ENCODE data around the gene STX18. TPM values are rescaled to one million over a fixed set of nuclear protein-coding genes. Genes with fewer than 3 reads are reported as not detected.

Gene STX18
- total and polyA plus RNA-seq, 10 of the 15 experiments (the other 5 are each of a cell fraction or from before 2014, with no cell fraction given), result 8.2 to 46.6 (median 31.1) TPM

- in situ Hi-C loops (cut with MboI), result no loop called here
- ChIA-PET CTCF (no interaction called here), POLR2A (no interaction called here), SMC1A (ENCODE audit: uncharacterized antibody, unreplicated experiment) (no interaction called here), RAD21 (ENCODE audit: unreplicated experiment) (no interaction called here)
- ATAC-seq, result no peak
- Histone ChIP-seq H3K4me1 (ENCODE audit: control insufficient read depth, insufficient read depth, low read length) (peaks cover 9% of the 10 kb centered on the region), H4K20me1 (ENCODE audit: control insufficient read depth, insufficient read depth) (no peaks in the 10 kb centered on the region), H2AFZ (ENCODE audit: control insufficient read depth, low read depth, low read length) (no peak overlapping the region), H3K9me3 (replicated peaks; ENCODE audit: control insufficient read depth, insufficient read depth, low read length) (no peaks in the 10 kb centered on the region), H3K27me3 (replicated peaks in 1 of 2; ENCODE audit: control insufficient read depth in 2 of 2, insufficient read depth in 2 of 2, low read length in 1 of 2) (no peaks in the 10 kb centered on the region), H3K27ac (ENCODE audit: control insufficient read depth, insufficient read depth) (no peak overlapping the region), H3K4me2 (ENCODE audit: control insufficient read depth, insufficient read depth) (no peak overlapping the region), H3K4me3 (no peak overlapping the region), H3K9ac (ENCODE audit: control insufficient read depth, insufficient read depth, low read length) (no peak overlapping the region), H3K36me3 (ENCODE audit: control insufficient read depth in 2 of 2, insufficient read depth in 2 of 2, low read length in 1 of 2) (no peaks in the 10 kb centered on the region; a peak in 1 of 4 replicates), H3K79me2 (ENCODE audit: control insufficient read depth, insufficient read depth, low read length) (no peaks in the 10 kb centered on the region)
- BruUV-seq (replicated peaks), result no TSS peak
- intact Hi-C loops (cut with micrococcal nuclease; ENCODE audit: unreplicated experiment), result no loop called here
- no peak for TF ChIP-seq TBL1XR1 (IDR thresholded peaks at IDR 0.05; ENCODE audit: low read depth, low read length)
- no peak for DNase-seq (ENCODE audit: low read depth, low spot score)
- WGBS (ENCODE audit: insufficient coverage, insufficient replicate concordance, low lambda C conversion rate, missing lambda C conversion rate), result 94% methylated on average over 2 of the region's 2 CpGs
- no peak for FAIRE-seq
Observed at GRCh38 chr4:4443821-4444220, 98.0 kb downstream of the STX18 start.

GRCh38 chr4:4440333-4441061 lies 101.4 kb downstream of the STX18 start:
- DNase-seq (ENCODE audit: low read depth, low spot score) (peak; percentile 52), ATAC-seq (peak; percentile 58), FAIRE-seq (no peak)
- in situ Hi-C loops (cut with MboI) (no loop called here), intact Hi-C loops (cut with micrococcal nuclease; ENCODE audit: unreplicated experiment) (no loop called here)
- Histone ChIP-seq H3K4me3 (no peak overlapping the region), H3K4me2 (ENCODE audit: control insufficient read depth, insufficient read depth) (no peak overlapping the region; the same call in 1 of the 2 replicates), H2AFZ (ENCODE audit: control insufficient read depth, low read depth, low read length) (no peak overlapping the region), H3K9me3 (replicated peaks; ENCODE audit: control insufficient read depth, insufficient read depth, low read length) (no peaks in the 10 kb centered on the region), H3K4me1 (ENCODE audit: control insufficient read depth, insufficient read depth, low read length) (peaks cover 9% of the 10 kb centered on the region), H4K20me1 (ENCODE audit: control insufficient read depth, insufficient read depth) (no peaks in the 10 kb centered on the region), H3K79me2 (ENCODE audit: control insufficient read depth, insufficient read depth, low read length) (no peaks in the 10 kb centered on the region), H3K9ac (ENCODE audit: control insufficient read depth, insufficient read depth, low read length) (0 out of 2 replicates have a peak overlapping the region, but pooled peaks have one; percentile 29), H3K36me3 (ENCODE audit: control insufficient read depth in 2 of 2, insufficient read depth in 2 of 2, low read length in 1 of 2) (peaks cover 2 to 7% of the 10 kb centered on the region in 2 experiments; a peak in 3 of 4 replicates), H3K27ac (ENCODE audit: control insufficient read depth, insufficient read depth) (peak overlapping the region; percentile 27), H3K27me3 (replicated peaks in 1 of 2; ENCODE audit: control insufficient read depth in 2 of 2, insufficient read depth in 2 of 2, low read length in 1 of 2) (no peaks in the 10 kb centered on the region)
- ChIA-PET CTCF (interaction anchor here (0.8 to 1.1 kb wide), 2 partner anchors 9 to 10 kb away, joined by 3 read pairs; no protein-coding TSS in a partner anchor), POLR2A (no interaction called here), RAD21 (ENCODE audit: unreplicated experiment) (no interaction called here), SMC1A (ENCODE audit: uncharacterized antibody, unreplicated experiment) (interaction anchor here (0.9 to 1.7 kb wide), 5 partner anchors 10 to 321 kb away, joined by 3 to 13 read pairs (median 5); no protein-coding TSS in a partner anchor)
- 0% methylated on average over 2 of the region's 2 CpGs for WGBS (ENCODE audit: insufficient coverage, insufficient replicate concordance, low lambda C conversion rate, missing lambda C conversion rate)
- BruUV-seq (replicated peaks), result no TSS peak
- TF ChIP-seq, protein P1, sequence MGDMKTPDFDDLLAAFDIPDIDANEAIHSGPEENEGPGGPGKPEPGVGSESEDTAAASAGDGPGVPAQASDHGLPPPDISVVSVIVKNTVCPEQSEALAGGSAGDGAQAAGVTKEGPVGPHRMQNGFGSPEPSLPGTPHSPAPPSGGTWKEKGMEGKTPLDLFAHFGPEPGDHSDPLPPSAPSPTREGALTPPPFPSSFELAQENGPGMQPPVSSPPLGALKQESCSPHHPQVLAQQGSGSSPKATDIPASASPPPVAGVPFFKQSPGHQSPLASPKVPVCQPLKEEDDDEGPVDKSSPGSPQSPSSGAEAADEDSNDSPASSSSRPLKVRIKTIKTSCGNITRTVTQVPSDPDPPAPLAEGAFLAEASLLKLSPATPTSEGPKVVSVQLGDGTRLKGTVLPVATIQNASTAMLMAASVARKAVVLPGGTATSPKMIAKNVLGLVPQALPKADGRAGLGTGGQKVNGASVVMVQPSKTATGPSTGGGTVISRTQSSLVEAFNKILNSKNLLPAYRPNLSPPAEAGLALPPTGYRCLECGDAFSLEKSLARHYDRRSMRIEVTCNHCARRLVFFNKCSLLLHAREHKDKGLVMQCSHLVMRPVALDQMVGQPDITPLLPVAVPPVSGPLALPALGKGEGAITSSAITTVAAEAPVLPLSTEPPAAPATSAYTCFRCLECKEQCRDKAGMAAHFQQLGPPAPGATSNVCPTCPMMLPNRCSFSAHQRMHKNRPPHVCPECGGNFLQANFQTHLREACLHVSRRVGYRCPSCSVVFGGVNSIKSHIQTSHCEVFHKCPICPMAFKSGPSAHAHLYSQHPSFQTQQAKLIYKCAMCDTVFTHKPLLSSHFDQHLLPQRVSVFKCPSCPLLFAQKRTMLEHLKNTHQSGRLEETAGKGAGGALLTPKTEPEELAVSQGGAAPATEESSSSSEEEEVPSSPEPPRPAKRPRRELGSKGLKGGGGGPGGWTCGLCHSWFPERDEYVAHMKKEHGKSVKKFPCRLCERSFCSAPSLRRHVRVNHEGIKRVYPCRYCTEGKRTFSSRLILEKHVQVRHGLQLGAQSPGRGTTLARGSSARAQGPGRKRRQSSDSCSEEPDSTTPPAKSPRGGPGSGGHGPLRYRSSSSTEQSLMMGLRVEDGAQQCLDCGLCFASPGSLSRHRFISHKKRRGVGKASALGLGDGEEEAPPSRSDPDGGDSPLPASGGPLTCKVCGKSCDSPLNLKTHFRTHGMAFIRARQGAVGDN (IDR thresholded peaks at IDR 0.05), result 0 out of 2 replicates have a peak, but pooled peaks have one; percentile 20
- TF ChIP-seq IRF4 (IDR thresholded peaks at IDR 0.05; ENCODE audit: low read depth, low read length), result peak; percentile 91
- peak; percentile 63; the same call in 1 of the 2 replicates for TF ChIP-seq ATF2 (IDR thresholded peaks at IDR 0.05; ENCODE audit: low read length)
- no peak for TF ChIP-seq SRF (IDR thresholded peaks at IDR 0.05; ENCODE audit: low read depth in 2 of 2, low read length in 2 of 2)
- 0 out of 4 replicates have a peak, but pooled peaks of 1 of the 2 experiments have one; percentile 7 for TF ChIP-seq IKZF2 (IDR thresholded peaks at IDR 0.05)
- TF ChIP-seq RUNX3 (IDR thresholded peaks at IDR 0.05; ENCODE audit: low read length), result peak; percentile 85
- TF ChIP-seq MEF2A (IDR thresholded peaks at IDR 0.05; ENCODE audit: insufficient read depth, low read depth, low read length), result no peak
- 0 out of 2 replicates have a peak, but pooled peaks have one; percentile 46 for TF ChIP-seq EED (IDR thresholded peaks at IDR 0.05; ENCODE audit: low read depth)
- TF ChIP-seq WRNIP1 (IDR thresholded peaks at IDR 0.05; ENCODE audit: borderline replicate concordance, low read depth, low read length), result no peak
- TF ChIP-seq NFIC (IDR thresholded peaks at IDR 0.05; ENCODE audit: low read depth, low read length), result peak; percentile 58
- TF ChIP-seq JUNB (IDR thresholded peaks at IDR 0.05), result peak; percentile 84
